GM12878 (cell line): ENCODE results near the gene MT1B. TPM values are rescaled to one million over a fixed set of nuclear protein-coding genes. Genes with fewer than 3 reads are reported as not detected.

Experiments
- ATAC-seq: fragments of 200-7000 bp; cut with Tn5 transposase; 3 replicates; pipeline ENCODE4 v1.9.1; 2020; ENCODE audit warnings: mild to moderate bottlenecking, moderate library complexity
- BruUV-seq: library from RNA; stranded (reverse); fragments of 400-500 nt; replicated peaks from 2 replicates; lab custom pipeline; 2021; lab: Mats Ljungman, UMichigan
- CTCF ChIA-PET: fragments of 300-600 bp; sonication (Branson Sonifier 250); formaldehyde crosslinking; extraction: SDS; loops from one replicate; lab custom pipeline; 2021; ENCODE audit warnings: inconsistent platforms; lab: Yijun Ruan, JAX
- POLR2A ChIA-PET: fragments of 350-600 bp; formaldehyde crosslinking; extraction: SDS; loops from one replicate; lab custom pipeline; 2021; ENCODE audit warnings: inconsistent platforms; lab: Charles Lee
- RAD21 ChIA-PET: fragments of 300-600 bp; sonication (Branson Sonifier 250); formaldehyde crosslinking; loops from one replicate; lab custom pipeline; 2023; ENCODE audit warnings: antibody characterized with exemption; ENCODE audit not compliant: unreplicated experiment; lab: Charles Lee
- SMC1A ChIA-PET: fragments of 300-600 bp; sonication (Branson Sonifier 250); formaldehyde crosslinking; loops from one replicate; lab custom pipeline; 2023; ENCODE audit not compliant: unreplicated experiment, uncharacterized antibody; lab: Charles Lee
- DNase-seq: peaks from one replicate; pipeline ENCODE4 v3.0.0-alpha.2; 2011; ENCODE audit warnings: low read depth, low spot score
- FAIRE-seq: peaks from 3 replicates; lab custom pipeline; 2011; peaks lifted over from hg19 to GRCh38; lab: Jason Lieb, UNC
- H2AFZ ChIP-seq: 2 replicates; pipeline ENCODE4 v1.6.0; 2011; ENCODE audit warnings: low read depth, low read length, control low read depth; ENCODE audit not compliant: control insufficient read depth
- H3K27ac ChIP-seq: 2 replicates; pipeline ENCODE4 v1.5.1; 2011; ENCODE audit warnings: control low read depth; ENCODE audit not compliant: control insufficient read depth, insufficient read depth
- H3K27me3 ChIP-seq, 2 experiments: replicated peaks in 1 of 2; 2 replicates each; pipeline versions ENCODE4 v1.6.0 to v1.6.1; 2011; ENCODE audit warnings: low read length in 1 of 2; ENCODE audit not compliant: control insufficient read depth in 2 of 2, insufficient read depth in 2 of 2
- H3K36me3 ChIP-seq, 2 experiments: 2 replicates each; pipeline ENCODE4 v1.5.1; 2011; ENCODE audit warnings: low read length in 1 of 2; ENCODE audit not compliant: control insufficient read depth in 2 of 2, insufficient read depth in 2 of 2
- H3K4me1 ChIP-seq: 2 replicates; pipeline ENCODE4 v1.6.1; 2011; ENCODE audit warnings: mild to moderate bottlenecking, low read length, moderate library complexity, mixed read lengths; ENCODE audit not compliant: control insufficient read depth, insufficient read depth
- H3K4me2 ChIP-seq: 2 replicates; pipeline ENCODE4 v1.6.0; 2011; ENCODE audit warnings: control low read depth; ENCODE audit not compliant: control insufficient read depth, insufficient read depth
- H3K4me3 ChIP-seq: fragments of 200-600 bp; sonication (generic); 2 replicates; pipeline ENCODE4 v1.5.1; 2016
- H3K79me2 ChIP-seq: 2 replicates; pipeline ENCODE4 v1.6.0; 2011; ENCODE audit warnings: low read length; ENCODE audit not compliant: control insufficient read depth, insufficient read depth
- H3K9ac ChIP-seq: 2 replicates; pipeline ENCODE4 v1.8.0; 2011; ENCODE audit warnings: low read length, control low read depth, mixed read lengths; ENCODE audit not compliant: control insufficient read depth, insufficient read depth
- H3K9me3 ChIP-seq: replicated peaks from 3 replicates; pipeline ENCODE4 v1.5.1; 2011; ENCODE audit warnings: mild to moderate bottlenecking, low read length; ENCODE audit not compliant: control insufficient read depth, insufficient read depth
- H4K20me1 ChIP-seq: 2 replicates; pipeline ENCODE4 v1.6.0; 2011; ENCODE audit not compliant: control insufficient read depth, insufficient read depth
- BHLHE40 ChIP-seq, 2 experiments: fragments of 450-650 bp in 1 of 2; IDR thresholded peaks; 2 replicates each; pipeline ENCODE4 v1.6.1; 2011 to 2017; ENCODE audit warnings: low read depth in 2 of 2, borderline replicate concordance in 1 of 2, improper control_type of control experiment in 1 of 2, low read length in 1 of 2, mild to moderate bottlenecking in 1 of 2
- E2F4 ChIP-seq: IDR thresholded peaks from 2 replicates; pipeline ENCODE4 v1.6.1; 2012; ENCODE audit warnings: low read depth, low read length, improper control_type of control experiment
- EP300 ChIP-seq, 2 experiments: fragments of 150-350 bp in 1 of 2; IDR thresholded peaks; 2 replicates each; pipeline ENCODE4 v1.6.1; 2011 to 2012; ENCODE audit warnings: low read depth in 2 of 2, low read length in 2 of 2, borderline replicate concordance in 1 of 2, improper control_type of control experiment in 1 of 2, inconsistent platforms in 1 of 2; ENCODE audit not compliant: control insufficient read depth in 1 of 2
- HDAC6 ChIP-seq: fragments of 200-600 bp; sonication (generic); IDR thresholded peaks from one replicate; pipeline ENCODE4 v1.8.0; 2017; ENCODE audit warnings: antibody characterized with exemption; ENCODE audit not compliant: unreplicated experiment
- JUND ChIP-seq: IDR thresholded peaks from 2 replicates; pipeline ENCODE4 v1.6.1; 2012; ENCODE audit warnings: low read depth, mild to moderate bottlenecking, low read length, improper control_type of control experiment, moderate library complexity
- MXI1 ChIP-seq: fragments of 150-350 bp; IDR thresholded peaks from 2 replicates; pipeline ENCODE4 v1.6.1; 2011; ENCODE audit warnings: low read depth, mild to moderate bottlenecking, inconsistent platforms, low read length, improper control_type of control experiment
- MYC ChIP-seq: IDR thresholded peaks from 2 replicates; pipeline ENCODE4 v1.6.1; 2011; ENCODE audit warnings: mild to moderate bottlenecking, low read length, moderate library complexity, inconsistent platforms; ENCODE audit not compliant: insufficient read depth, insufficient replicate concordance, insufficient read length, severe bottlenecking
- SRF ChIP-seq, 2 experiments: IDR thresholded peaks; 2 replicates each; pipeline ENCODE4 v1.6.1; 2011; ENCODE audit warnings: low read depth in 2 of 2, low read length in 2 of 2, mild to moderate bottlenecking in 1 of 2, moderate library complexity in 1 of 2
- SUPT20H ChIP-seq: IDR thresholded peaks from 2 replicates; pipeline ENCODE4 v1.6.1; 2011; ENCODE audit warnings: low read depth, mild to moderate bottlenecking, low read length, moderate library complexity, borderline replicate concordance; ENCODE audit not compliant: control insufficient read depth
- TBL1XR1 ChIP-seq: IDR thresholded peaks from 2 replicates; pipeline ENCODE4 v1.6.1; 2012; ENCODE audit warnings: low read depth, low read length, improper control_type of control experiment
- TCF7 ChIP-seq: IDR thresholded peaks from 2 replicates; pipeline ENCODE4 v1.6.1; 2014; ENCODE audit warnings: antibody characterized with exemption, borderline replicate concordance
- USF1 ChIP-seq: IDR thresholded peaks from 2 replicates; pipeline ENCODE4 v1.6.1; 2011; ENCODE audit warnings: borderline replicate concordance, low read depth, mild to moderate bottlenecking, moderate library complexity, mixed read lengths, low read length; ENCODE audit not compliant: insufficient read depth; ENCODE audit errors: extremely low read length
- ZNF622 ChIP-seq: fragments of 450-650 bp; IDR thresholded peaks from 2 replicates; pipeline ENCODE4 v1.6.1; 2017; ENCODE audit warnings: mild to moderate bottlenecking, inconsistent platforms
- WGBS: methylation state at CpG from one replicate; pipeline ENCODE4 v1.1.6; 2016; ENCODE audit warnings: low lambda C conversion rate; ENCODE audit not compliant: insufficient replicate concordance, insufficient coverage; ENCODE audit errors: missing lambda C conversion rate; 5-methylcytosine and 5-hydroxymethylcytosine counted together
- in situ Hi-C: fragments of 300-500 bp; cut with MboI; formaldehyde crosslinking; loops from 9 replicates; pipeline ENCODE4 v1.14.3; 2018; ENCODE audit warnings: mixed read lengths
- intact Hi-C: fragments of 100-400 bp; cut with micrococcal nuclease; formaldehyde crosslinking; loops from one replicate; pipeline ENCODE4 v1.14.2; 2022; ENCODE audit not compliant: unreplicated experiment
- polyA plus RNA-seq, 11 experiments: library from polyadenylated mRNA; depleted of rRNA in 4 of 11; unstranded in 6 of 11; stranded (reverse) in 5 of 11; fragments of >200 nt; fragmentation: Nextera tagmentation in 4 of 11; fragmentation: Illumina TruSeq in 1 of 11; extraction: Ambion mirVana in 4 of 11; extraction: Trizol in 1 of 11; gene quantifications; 1 replicate in 1 of 11; 2 replicates in 10 of 11; pipeline versions ENCODE4 v1.2.1 to v1.2.3, GENCODE V29; 2011 to 2016; ENCODE audit warnings: inconsistent platforms in 2 of 11, missing spikeins in 2 of 11, low read depth in 1 of 11
- total RNA-seq, 4 experiments: library from RNA; depleted of rRNA in 3 of 4; stranded (reverse); fragments of >200 nt in 3 of 4; fragmentation: Illumina TruSeq in 1 of 4; extraction: Trizol in 1 of 4; gene quantifications; 2 replicates each; pipeline versions ENCODE4 v1.2.1 to v1.2.3, GENCODE V29; 2013 to 2021

MT1B gene
- total and polyA plus RNA-seq, 10 of the 15 experiments (the other 5 are each of a cell fraction or from before 2014, with no cell fraction given), result not detected

DNA sequence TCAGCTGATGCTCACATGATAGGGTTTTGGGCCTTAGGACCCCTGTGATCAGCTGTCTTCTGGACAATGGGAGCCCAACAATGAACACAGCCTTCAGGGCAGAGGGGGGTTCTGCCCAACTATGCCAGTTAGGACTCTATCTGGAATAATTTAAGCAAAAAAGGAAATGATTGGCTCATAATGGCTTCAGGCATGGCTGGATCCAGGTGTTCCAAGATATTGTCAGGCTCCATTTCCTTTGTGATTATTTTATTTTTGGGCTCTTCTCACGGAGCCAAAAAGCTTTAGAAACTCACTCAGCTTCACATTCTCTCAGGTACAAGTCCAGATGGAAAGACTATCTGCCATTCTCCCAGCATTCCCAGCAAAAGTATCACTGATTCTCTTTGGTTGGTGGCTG, 46.2 kb upstream of the MT1B start:
- no peaks in the 10 kb centered on the region; a peak in 2 of 4 replicates for H3K27me3 ChIP-seq
- no peak overlapping the region for H2AFZ ChIP-seq
- H4K20me1 ChIP-seq, result no peaks in the 10 kb centered on the region
- H3K4me2 ChIP-seq, result no peak overlapping the region
- ChIA-PET CTCF (interaction anchor here (1.1 to 10.0 kb wide), 4 partner anchors 25 to 96 kb away, joined by 4 to 77 read pairs (median 12); no protein-coding TSS in a partner anchor), SMC1A (interaction anchor here (0.8 to 2.8 kb wide), 4 partner anchors 18 to 96 kb away, joined by 3 to 22 read pairs (median 3); no protein-coding TSS in a partner anchor), RAD21 (interaction anchor here (0.9 to 4.9 kb wide), 4 partner anchors 25 to 96 kb away, joined by 3 to 44 read pairs (median 3); no protein-coding TSS in a partner anchor), POLR2A (no interaction called here)
- DNase-seq (no peak), FAIRE-seq (no peak), ATAC-seq (no peak)
- no peak overlapping the region for H3K27ac ChIP-seq
- H3K4me3 ChIP-seq, result no peak overlapping the region
- no peak overlapping the region for H3K9ac ChIP-seq
- WGBS, result 0% methylated on average over 1 of the region's 1 CpG
- no peaks in the 10 kb centered on the region for H3K9me3 ChIP-seq
- intact Hi-C loops (no loop called here), in situ Hi-C loops (no loop called here)
- no peaks in the 10 kb centered on the region for H3K36me3 ChIP-seq
- H3K79me2 ChIP-seq, result no peaks in the 10 kb centered on the region
- H3K4me1 ChIP-seq, result peaks cover 15% of the 10 kb centered on the region
- no TSS peak for BruUV-seq
- TF ChIP-seq HDAC6 (no peak), JUND (no peak)

DNA sequence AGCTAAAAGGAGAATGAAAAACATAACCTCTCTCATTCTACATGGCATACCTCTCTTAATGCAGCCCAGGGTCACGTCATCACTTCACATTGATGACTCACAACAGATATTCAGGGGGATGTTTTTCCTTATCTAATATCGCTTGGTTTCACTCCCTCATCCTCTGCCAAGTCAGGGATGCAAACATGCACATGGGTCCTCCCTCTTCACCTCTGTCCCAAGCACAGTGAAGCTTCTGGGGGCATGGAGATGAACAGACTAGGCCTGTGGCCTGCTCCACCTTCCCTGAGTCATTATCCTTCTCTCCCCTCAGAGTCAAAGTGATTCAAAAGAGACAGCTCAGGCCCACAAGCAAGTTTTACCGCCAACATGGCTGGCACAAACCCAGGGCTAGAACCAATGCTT, 45.6 kb upstream of the MT1B start:
- no peak for ATAC-seq
- DNase-seq, result no peak
- Histone ChIP-seq H3K4me1 (peaks cover 21% of the 10 kb centered on the region), H3K9ac (no peak overlapping the region), H3K9me3 (no peaks in the 10 kb centered on the region), H4K20me1 (no peaks in the 10 kb centered on the region), H3K79me2 (no peaks in the 10 kb centered on the region), H3K4me3 (no peak overlapping the region), H3K27me3 (no peaks in the 10 kb centered on the region; a peak in 2 of 4 replicates), H3K36me3 (no peaks in the 10 kb centered on the region), H3K27ac (no peak overlapping the region), H3K4me2 (no peak overlapping the region), H2AFZ (no peak overlapping the region)
- no peak for FAIRE-seq
- in situ Hi-C loops, result no loop called here
- RAD21 ChIA-PET, result interaction anchor here (0.9 to 4.9 kb wide), 3 partner anchors 24 to 95 kb away, joined by 3 to 44 read pairs (median 3); no protein-coding TSS in a partner anchor
- POLR2A ChIA-PET, result no interaction called here
- SMC1A ChIA-PET, result interaction anchor here (0.6 to 1.4 kb wide), 3 partner anchors 17 to 96 kb away, joined by 3 to 5 read pairs (median 3); partner anchors contain the start of gene MT3
- WGBS, result 74% methylated on average over 3 of the region's 3 CpGs
- CTCF ChIA-PET, result interaction anchor here (1.2 to 10.0 kb wide), 4 partner anchors 29 to 96 kb away, joined by 3 to 77 read pairs (median 12); no protein-coding TSS in a partner anchor
- TF ChIP-seq USF1 (no peak), SRF (IDR thresholded peaks at IDR 0.05; ENCODE audit: low read depth in 2 of 2, low read length in 2 of 2) (no peak), ZNF622 (no peak), EP300 (IDR thresholded peaks at IDR 0.05; ENCODE audit: borderline replicate concordance in 1 of 2, control insufficient read depth in 1 of 2, low read depth in 2 of 2, low read length in 2 of 2) (no peak), SUPT20H (no peak), JUND (no peak), BHLHE40 (IDR thresholded peaks at IDR 0.05; ENCODE audit: borderline replicate concordance in 1 of 2, low read depth in 2 of 2, low read length in 1 of 2) (no peak), MXI1 (no peak), TBL1XR1 (no peak), E2F4 (no peak), TCF7 (no peak), MYC (no peak)
- BruUV-seq, result no TSS peak
- intact Hi-C loops, result no loop called here
